Kidney (tissue), 14 donors: Measurements from ENCODE around the gene VASH2. TPM values are rescaled to one million over a fixed set of nuclear protein-coding genes. Genes with fewer than 3 reads are reported as not detected.

Experiments
- DNase-seq, 5 donors: peaks; one replicate each; pipeline ENCODE4 v3.0.0-alpha.2; 2013 to 2020
- FAIRE-seq: peaks from 2 replicates; lab custom pipeline; 2012; peaks lifted over from hg19 to GRCh38; lab: Jason Lieb, UNC
- H3K27ac ChIP-seq, 2 donors: one replicate each; pipeline ENCODE4 v1.7.0; 2013; ENCODE audit warnings: low read depth in 2 of 2, low read length in 2 of 2, inconsistent platforms in 1 of 2
- H3K27me3 ChIP-seq: one replicate; pipeline ENCODE4 v1.7.1; 2013; ENCODE audit warnings: low read length, inconsistent platforms; ENCODE audit not compliant: control insufficient read depth, insufficient read depth
- H3K36me3 ChIP-seq, 3 donors: one replicate each; pipeline versions ENCODE4 v1.7.0 to v1.7.1; 2013; ENCODE audit warnings: low read length in 3 of 3, control low read depth in 1 of 3, inconsistent platforms in 1 of 3; ENCODE audit not compliant: insufficient read depth in 3 of 3, control insufficient read depth in 2 of 3
- H3K4me1 ChIP-seq, 3 donors: one replicate each; pipeline versions ENCODE4 v1.7.0 to v1.7.1; 2013; ENCODE audit warnings: low read length in 3 of 3, inconsistent platforms in 1 of 3, low read depth in 1 of 3; ENCODE audit not compliant: control insufficient read depth in 2 of 3, insufficient read depth in 2 of 3
- H3K4me3 ChIP-seq, 3 donors: one replicate each; pipeline versions ENCODE4 v1.7.0 to v1.8.1; 2013; ENCODE audit warnings: low read length in 3 of 3, control low read depth in 1 of 3, inconsistent platforms in 1 of 3
- H3K9ac ChIP-seq, 3 donors: one replicate each; pipeline versions ENCODE4 v1.7.0 to v1.7.1; 2013; ENCODE audit warnings: low read length in 3 of 3, control low read depth in 1 of 3, inconsistent platforms in 1 of 3
- H3K9me3 ChIP-seq, 3 donors: one replicate each; pipeline versions ENCODE4 v1.7.0 to v1.7.1; 2013; ENCODE audit warnings: low read length in 3 of 3, control low read depth in 1 of 3, inconsistent platforms in 1 of 3; ENCODE audit not compliant: control insufficient read depth in 2 of 3, insufficient read depth in 1 of 3
- CTCF ChIP-seq: IDR thresholded peaks from 3 replicates; pipeline ENCODE4 v1.5.1; 2012; ENCODE audit warnings: mild to moderate bottlenecking, moderate library complexity, borderline replicate concordance; ENCODE audit not compliant: insufficient read depth; ENCODE audit errors: extremely low read depth
- intact Hi-C: fragments of 100-400 bp; cut with DNase I; formaldehyde crosslinking; loops from one replicate; pipeline ENCODE4 v1.11.1; 2022
- polyA plus RNA-seq: library from polyadenylated mRNA; stranded (reverse); fragments of 350-450 nt; fragmentation: Illumina TruSeq; extraction: RNeasy Lipid Tissue Mini Kit (QIAGEN cat#74804); gene quantifications from one replicate; pipeline ENCODE4 v1.2.3, GENCODE V29; 2014; ENCODE audit warnings: low read depth, low replicate concordance; ENCODE audit not compliant: insufficient read depth
- total RNA-seq: library from RNA; stranded (reverse); fragmentation: NEBNext Ultra II Directional; extraction: Animal tissue kit (Norgen Biotek cat#: 25700); gene quantifications from one replicate; pipeline ENCODE4 v1.2.1, GENCODE V29; 2021
- donor health status: control.
- donor health status: control.
- donor health status: control.
- donor health status: control.
- donor health status: control.
- donor health status: DM: yes; HTN: yes; CAD: no.
- donor health status: Normal renal cell carcinoma (clear cell type).

VASH2 gene
- total and polyA plus RNA-seq, 2 donors from 2014 or later: 0.57 TPM; not detected in 1

- intact Hi-C loops: no loop called here
- Histone ChIP-seq H3K4me3 (no peak overlapping the region), H3K9me3 (no peaks in the 10 kb centered on the region), H3K27ac (no peak overlapping the region), H3K4me1 (no peaks in the 10 kb centered on the region), H3K36me3 (peaks cover 0 to 5% (median 0%) of the 10 kb centered on the region in 3 donors), H3K27me3 (no peaks in the 10 kb centered on the region), H3K9ac (no peak overlapping the region)
- FAIRE-seq (no peak), DNase-seq (no peak)
- TF ChIP-seq CTCF: no peak
These were observed 21.0 kb downstream of the VASH2 start for GRCh38 chr1:212971312-212971711.

GRCh38 chr1:212973426-212973825 lies 23.1 kb downstream of the VASH2 start:
- Histone ChIP-seq H3K4me3 (no peak overlapping the region), H3K9ac (no peak overlapping the region), H3K27ac (no peak overlapping the region), H3K36me3 (peaks cover 0 to 4% (median 0%) of the 10 kb centered on the region in 3 donors), H3K4me1 (no peaks in the 10 kb centered on the region), H3K27me3 (no peaks in the 10 kb centered on the region), H3K9me3 (no peaks in the 10 kb centered on the region)
- DNase-seq: no peak
- FAIRE-seq: no peak
- no peak for TF ChIP-seq CTCF
- intact Hi-C loops: no loop called here

GRCh38 chr1:212973899-212974298 lies 23.6 kb downstream of the VASH2 start:
- FAIRE-seq (no peak), DNase-seq (peak in 1 of 5 donors; percentile 10)
- Histone ChIP-seq H3K9ac (no peak overlapping the region), H3K36me3 (peaks cover 0 to 4% (median 0%) of the 10 kb centered on the region in 3 donors), H3K27me3 (no peaks in the 10 kb centered on the region), H3K4me1 (no peaks in the 10 kb centered on the region), H3K9me3 (no peaks in the 10 kb centered on the region), H3K27ac (no peak overlapping the region), H3K4me3 (no peak overlapping the region)
- intact Hi-C loops: no loop called here
- TF ChIP-seq CTCF: no peak

- no peaks in the 10 kb centered on the region for H3K4me1 ChIP-seq
- H3K27ac ChIP-seq: no peak overlapping the region
- no peak for TF ChIP-seq CTCF
- no peaks in the 10 kb centered on the region for H3K27me3 ChIP-seq
- peaks cover 0 to 4% (median 0%) of the 10 kb centered on the region in 3 donors for H3K36me3 ChIP-seq
- H3K9ac ChIP-seq: no peak overlapping the region
- no peak overlapping the region for H3K4me3 ChIP-seq
- FAIRE-seq (no peak), DNase-seq (peak in 1 of 5 donors; percentile 3)
- intact Hi-C loops: no loop called here
- H3K9me3 ChIP-seq: no peaks in the 10 kb centered on the region
These were observed 24.4 kb downstream of the VASH2 start for GRCh38 chr1:212974711-212975110.
